HepG2 (cell line): ENCODE data around the gene CRMP1. TPM values are rescaled to one million over a fixed set of nuclear protein-coding genes. Genes with fewer than 3 reads are reported as not detected.
"Not testable (repeated sequence)": the region's sequence is repeated elsewhere in the genome, so short reads cannot be mapped to it uniquely, and the experiment has no call there.

Source experiments
- ATAC-seq: fragments of 200-7000 bp; cut with Tn5 transposase; 3 replicates; pipeline ENCODE4 v1.9.1; 2020; ENCODE audit warnings: mild to moderate bottlenecking, moderate library complexity
- BruUV-seq: library from RNA; stranded (reverse); fragments of 400-500 nt; replicated peaks from 2 replicates; lab custom pipeline; 2021; lab: Mats Ljungman, UMichigan
- CTCF ChIA-PET: fragments of 300-600 bp; formaldehyde crosslinking; extraction: SDS; loops from one replicate; lab custom pipeline; 2021; ENCODE audit warnings: low total read pairs, inconsistent platforms, low intra/inter-chr PET ratio; lab: Yijun Ruan, JAX
- POLR2A ChIA-PET: fragments of 350-600 bp; sonication (Branson Sonifier 250); formaldehyde crosslinking; loops from one replicate; lab custom pipeline; 2020; ENCODE audit warnings: antibody characterized with exemption, inconsistent platforms; lab: Yijun Ruan, JAX
- DNase-seq: peaks from one replicate; pipeline ENCODE4 v3.0.0-alpha.2; 2015; ENCODE audit warnings: low spot score
- FAIRE-seq: peaks from 3 replicates; lab custom pipeline; 2011; peaks lifted over from hg19 to GRCh38; lab: Jason Lieb, UNC
- H2AFZ ChIP-seq: one replicate; pipeline ENCODE4 v1.6.1; 2011; ENCODE audit warnings: low read length, inconsistent platforms
- H3K27ac ChIP-seq: fragments of 300-600 bp; 3 replicates; pipeline ENCODE4 v1.8.0; 2011; ENCODE audit warnings: mixed run types, mild to moderate bottlenecking, mixed read lengths, low read length, inconsistent platforms; ENCODE audit not compliant: insufficient read depth; ENCODE audit errors: extremely low read length
- H3K27me3 ChIP-seq, 2 experiments: fragments of 200-600 bp in 1 of 2; 2 replicates in 1 of 2; 3 replicates in 1 of 2; pipeline versions ENCODE4 v1.6.0 to v1.8.0; 2011; ENCODE audit warnings: low read length in 2 of 2, mild to moderate bottlenecking in 2 of 2, moderate library complexity in 2 of 2, inconsistent platforms in 1 of 2; ENCODE audit not compliant: insufficient read depth in 2 of 2, control insufficient read depth in 1 of 2
- H3K36me3 ChIP-seq, 2 experiments: fragments of 200-600 bp in 1 of 2; replicated peaks in 1 of 2; 2 replicates in 1 of 2; 3 replicates in 1 of 2; pipeline versions ENCODE4 v1.5.1 to v1.8.0; 2011; ENCODE audit warnings: low read length in 2 of 2, inconsistent platforms in 1 of 2; ENCODE audit not compliant: insufficient read depth in 2 of 2, control insufficient read depth in 1 of 2
- H3K4me1 ChIP-seq: 2 replicates; pipeline ENCODE4 v1.5.1; 2012; ENCODE audit warnings: low read length, inconsistent platforms; ENCODE audit not compliant: insufficient read depth
- H3K4me2 ChIP-seq: 2 replicates; pipeline ENCODE4 v1.6.0; 2011; ENCODE audit warnings: low read depth, low read length, inconsistent platforms
- H3K4me3 ChIP-seq, 3 experiments: fragments of 200-600 bp in 1 of 3; sonication (generic), shearing (Covaris generic) in 1 of 3; replicated peaks in 1 of 3; 2 replicates each; pipeline ENCODE4 v1.5.1; 2011 to 2016; ENCODE audit warnings: low read length in 3 of 3, inconsistent platforms in 2 of 3, low read depth in 2 of 3, mild to moderate bottlenecking in 2 of 3, control low read depth in 1 of 3, mixed read lengths in 1 of 3; ENCODE audit not compliant: insufficient read depth in 1 of 3
- H3K79me2 ChIP-seq: one replicate; pipeline ENCODE4 v1.6.1; 2011; ENCODE audit warnings: low read length, inconsistent platforms; ENCODE audit not compliant: insufficient read depth
- H3K9ac ChIP-seq: 2 replicates; pipeline ENCODE4 v1.6.0; 2011; ENCODE audit warnings: mild to moderate bottlenecking, low read depth, low read length, inconsistent platforms; ENCODE audit not compliant: insufficient read depth
- H3K9me3 ChIP-seq: 2 replicates; pipeline ENCODE4 v1.5.1; 2012; ENCODE audit warnings: mild to moderate bottlenecking, low read length
- H4K20me1 ChIP-seq: 2 replicates; pipeline ENCODE4 v1.6.0; 2011; ENCODE audit warnings: inconsistent platforms, mild to moderate bottlenecking, low read length, moderate library complexity; ENCODE audit not compliant: insufficient read depth
- CEBPB ChIP-seq: IDR thresholded peaks from 2 replicates; pipeline ENCODE4 v1.6.1; 2011; ENCODE audit warnings: low read depth, low read length, improper control_type of control experiment, borderline replicate concordance
- CEBPG ChIP-seq: IDR thresholded peaks from 2 replicates; pipeline ENCODE4 v1.6.1; 2016
- EED ChIP-seq: sonication (generic); formaldehyde crosslinking; IDR thresholded peaks from 2 replicates; pipeline ENCODE4 v1.5.0; 2020; ENCODE audit warnings: mild to moderate bottlenecking, missing genetic modification reagents
- NCOA5 ChIP-seq: sonication (generic); formaldehyde crosslinking; IDR thresholded peaks from 2 replicates; pipeline ENCODE4 v1.4.0; 2020; ENCODE audit warnings: missing genetic modification reagents
- RAD21 ChIP-seq: fragments of 450-650 bp; formaldehyde crosslinking; IDR thresholded peaks from 2 replicates; pipeline ENCODE4 v1.5.0; 2020; ENCODE audit warnings: mild to moderate bottlenecking
- SMC3 ChIP-seq: IDR thresholded peaks from 2 replicates; pipeline ENCODE4 v1.6.1; 2011; ENCODE audit warnings: low read length, improper control_type of control experiment
- STAG1 ChIP-seq: sonication (generic); formaldehyde crosslinking; IDR thresholded peaks from 2 replicates; pipeline ENCODE4 v1.4.0; 2020; ENCODE audit warnings: missing genetic modification reagents
- WGBS: methylation state at CpG from one replicate; pipeline ENCODE4 v1.1.6; 2017; ENCODE audit warnings: low lambda C conversion rate; 5-methylcytosine and 5-hydroxymethylcytosine counted together
- in situ Hi-C: cut with HindIII; loops from 2 replicates; pipeline ENCODE4 v1.10.0; 2017; ENCODE audit warnings: low pct_unique_long_range_greater_than_20kb; ENCODE audit not compliant: extremely low pct_ligation_motif_present
- intact Hi-C: fragments of 100-400 bp; cut with micrococcal nuclease; formaldehyde crosslinking; loops from one replicate; pipeline ENCODE4 v1.10.0; 2022; ENCODE audit not compliant: unreplicated experiment
- polyA plus RNA-seq, 8 experiments: library from polyadenylated mRNA; depleted of rRNA in 3 of 8; stranded (reverse) in 7 of 8; unstranded in 1 of 8; fragments of >200 nt; fragmentation: Illumina TruSeq in 4 of 8; extraction: Trizol in 4 of 8; gene quantifications; 2 replicates each; pipeline versions ENCODE4 v1.2.1 to v1.2.3, GENCODE V29; 2011 to 2016; ENCODE audit warnings: low read depth in 4 of 8, missing spikeins in 1 of 8, mixed read lengths in 1 of 8; ENCODE audit not compliant: insufficient read depth in 1 of 8
- total RNA-seq, 5 experiments: library from RNA; depleted of rRNA; stranded (reverse); fragments of >200 nt; fragmentation: Illumina TruSeq; extraction: Trizol; gene quantifications; 2 replicates each; pipeline ENCODE4 v1.2.3, GENCODE V29; 2016; ENCODE audit warnings: low read depth in 1 of 5
- TF ChIP-seq, protein P1 (sequence below): sonication (generic); formaldehyde crosslinking; IDR thresholded peaks from 2 replicates; pipeline ENCODE4 v1.5.0; 2020; ENCODE audit warnings: mild to moderate bottlenecking, missing genetic modification reagents, moderate library complexity
- TF ChIP-seq, protein P2 (sequence below): sonication (generic); formaldehyde crosslinking; IDR thresholded peaks from 2 replicates; pipeline ENCODE4 v1.5.0; 2020; ENCODE audit warnings: mild to moderate bottlenecking, low read depth, missing genetic modification reagents, borderline replicate concordance

Gene CRMP1
- total and polyA plus RNA-seq, 2 of the 13 experiments (the other 11 are each of a cell fraction or from before 2014, with no cell fraction given): not detected

- H3K4me2 ChIP-seq: no peak overlapping the region
- ATAC-seq (peak; percentile 86), DNase-seq (peak; percentile 58), FAIRE-seq (peak; percentile 57)
- no peak overlapping the region for H3K27ac ChIP-seq
- H3K4me3 ChIP-seq: no peak overlapping the region
- POLR2A ChIA-PET: no interaction called here
- 97% methylated on average over 6 of the region's 9 CpGs for WGBS
- in situ Hi-C loops: loop anchor here (10.0 to 25.0 kb wide), 2 partner anchors 758 to 825 kb away; partner anchors contain the start of gene STK32B
- no peak overlapping the region for H3K9ac ChIP-seq
- no peaks in the 10 kb centered on the region; a peak in 1 of 5 replicates for H3K27me3 ChIP-seq
- TF ChIP-seq EED (CRISPR knock-in tag) (no peak), CEBPG (CRISPR knock-in tag) (0 out of 2 replicates have a peak, but pooled peaks have one; percentile 5), SMC3 (peak; percentile 50; the same call in 1 of the 2 replicates), CEBPB (peak; percentile 19; the same call in 1 of the 2 replicates), NCOA5 (CRISPR knock-in tag) (no peak), STAG1 (CRISPR knock-in tag) (peak; percentile 80), RAD21 (CRISPR knock-in tag) (peak; percentile 45)
- TF ChIP-seq, protein P1, sequence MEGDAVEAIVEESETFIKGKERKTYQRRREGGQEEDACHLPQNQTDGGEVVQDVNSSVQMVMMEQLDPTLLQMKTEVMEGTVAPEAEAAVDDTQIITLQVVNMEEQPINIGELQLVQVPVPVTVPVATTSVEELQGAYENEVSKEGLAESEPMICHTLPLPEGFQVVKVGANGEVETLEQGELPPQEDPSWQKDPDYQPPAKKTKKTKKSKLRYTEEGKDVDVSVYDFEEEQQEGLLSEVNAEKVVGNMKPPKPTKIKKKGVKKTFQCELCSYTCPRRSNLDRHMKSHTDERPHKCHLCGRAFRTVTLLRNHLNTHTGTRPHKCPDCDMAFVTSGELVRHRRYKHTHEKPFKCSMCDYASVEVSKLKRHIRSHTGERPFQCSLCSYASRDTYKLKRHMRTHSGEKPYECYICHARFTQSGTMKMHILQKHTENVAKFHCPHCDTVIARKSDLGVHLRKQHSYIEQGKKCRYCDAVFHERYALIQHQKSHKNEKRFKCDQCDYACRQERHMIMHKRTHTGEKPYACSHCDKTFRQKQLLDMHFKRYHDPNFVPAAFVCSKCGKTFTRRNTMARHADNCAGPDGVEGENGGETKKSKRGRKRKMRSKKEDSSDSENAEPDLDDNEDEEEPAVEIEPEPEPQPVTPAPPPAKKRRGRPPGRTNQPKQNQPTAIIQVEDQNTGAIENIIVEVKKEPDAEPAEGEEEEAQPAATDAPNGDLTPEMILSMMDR (CRISPR knock-in tag): peak; percentile 72
- TF ChIP-seq, protein P2, sequence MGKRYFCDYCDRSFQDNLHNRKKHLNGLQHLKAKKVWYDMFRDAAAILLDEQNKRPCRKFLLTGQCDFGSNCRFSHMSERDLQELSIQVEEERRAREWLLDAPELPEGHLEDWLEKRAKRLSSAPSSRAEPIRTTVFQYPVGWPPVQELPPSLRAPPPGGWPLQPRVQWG (CRISPR knock-in tag): no peak
- intact Hi-C loops: no loop called here
- H4K20me1 ChIP-seq: peaks cover 3% of the 10 kb centered on the region; the same call in 1 of the 2 replicates
- H3K79me2 ChIP-seq: no peaks in the 10 kb centered on the region
- no peak overlapping the region for H2AFZ ChIP-seq
- no TSS peak for BruUV-seq
- H3K4me1 ChIP-seq: no peaks in the 10 kb centered on the region
- H3K9me3 ChIP-seq: no peaks in the 10 kb centered on the region
- H3K36me3 ChIP-seq: peaks cover 6 to 46% of the 10 kb centered on the region in 2 experiments; a peak in 3 of 5 replicates
- CTCF ChIA-PET: interaction anchor here (1.1 to 2.0 kb wide), 4 partner anchors 403 to 817 kb away, joined by 3 to 10 read pairs (median 8); no protein-coding TSS in a partner anchor
Observed at GRCh38 chr4:5812506-5813229, 80.2 kb downstream of the CRMP1 start.

DNA sequence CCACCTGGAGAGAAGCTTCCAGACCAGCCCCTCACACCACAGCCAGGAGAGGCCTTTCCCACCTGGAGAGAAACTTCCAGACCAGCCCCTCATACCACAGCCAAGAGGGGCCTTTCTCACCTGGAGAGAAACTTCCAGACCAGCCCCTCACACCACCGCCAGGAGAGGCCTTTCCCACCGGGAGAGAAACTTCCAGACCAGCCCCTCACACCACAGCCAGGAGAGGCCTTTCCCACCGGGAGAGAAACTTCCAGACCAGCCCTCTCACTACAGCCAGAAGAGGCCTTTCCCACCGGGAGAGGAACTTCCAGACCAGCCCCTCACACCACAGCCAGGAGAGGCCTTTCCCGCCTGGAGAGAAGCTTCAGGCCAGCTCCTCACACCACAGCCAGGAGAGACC lies 80.8 kb downstream of the CRMP1 start:
- H3K9ac ChIP-seq, BruUV-seq, H3K27me3 ChIP-seq, H3K79me2 ChIP-seq, H3K4me3 ChIP-seq, intact Hi-C loops, H3K4me2 ChIP-seq, H2AFZ ChIP-seq, H3K27ac ChIP-seq, FAIRE-seq, H3K4me1 ChIP-seq, H4K20me1 ChIP-seq, DNase-seq, ATAC-seq, POLR2A ChIA-PET, H3K9me3 ChIP-seq: not testable (repeated sequence)
- in situ Hi-C loops: loop anchor here (10.0 to 25.0 kb wide), 2 partner anchors 757 to 825 kb away; partner anchors contain the start of gene STK32B
- H3K36me3 ChIP-seq: peaks cover 6 to 46% of the 10 kb centered on the region in 2 experiments; a peak in 3 of 5 replicates
- CTCF ChIA-PET: interaction anchor here (1.3 to 2.0 kb wide), 2 partner anchors 412 to 817 kb away, joined by 8 to 10 read pairs; no protein-coding TSS in a partner anchor
- WGBS: 84% methylated on average over 3 of the region's 5 CpGs
